Stimulated activated CD4-positive, alpha-beta T cell treated with anti-CD3 and anti-CD28 coated beads, Interleukin-15, amount 100 ng/mL, for 1 hour (primary cell): ENCODE data around the gene MXI1.
A peak's percentile ranks its signal among the peaks of the same experiment; 100 is the strongest.

Source experiments
- DNase-seq, 2 donors: peaks; one replicate each; pipeline ENCODE4 v3.0.0-alpha.2; 2020; ENCODE audit warnings: low read depth in 1 of 2, low spot score in 1 of 2

Gene MXI1

DNA sequence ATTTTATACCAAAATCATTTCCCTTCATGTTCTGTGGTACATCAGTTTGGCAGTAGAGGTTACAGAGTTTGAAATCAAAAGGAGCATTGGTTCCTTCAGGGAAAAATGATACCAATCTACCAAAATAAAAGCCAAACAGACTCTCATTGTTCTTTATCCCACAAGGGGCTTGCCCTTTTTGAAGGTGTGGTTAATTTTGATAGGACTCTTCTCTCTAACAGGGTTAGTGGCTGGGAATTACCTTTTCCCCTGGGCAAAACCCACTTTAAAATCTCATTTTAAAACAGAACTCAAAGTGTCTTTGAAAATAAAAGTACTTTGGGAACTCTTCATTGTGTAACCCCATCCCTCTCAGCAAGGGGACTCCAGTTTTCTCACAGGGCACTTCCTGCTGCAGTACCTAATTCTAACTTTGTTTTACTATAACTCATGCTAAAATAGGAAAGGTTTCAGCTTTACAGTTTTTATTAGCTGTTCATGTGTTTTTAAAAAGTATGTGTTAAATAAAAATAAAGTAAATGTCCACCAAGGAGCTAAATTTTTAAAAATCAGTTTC lies 66.7 kb downstream of the MXI1 start:
- DNase-seq: no peak

GRCh38 chr10:110274647-110275046 lies 67.2 kb downstream of the MXI1 start:
- DNase-seq: no peak

DNA sequence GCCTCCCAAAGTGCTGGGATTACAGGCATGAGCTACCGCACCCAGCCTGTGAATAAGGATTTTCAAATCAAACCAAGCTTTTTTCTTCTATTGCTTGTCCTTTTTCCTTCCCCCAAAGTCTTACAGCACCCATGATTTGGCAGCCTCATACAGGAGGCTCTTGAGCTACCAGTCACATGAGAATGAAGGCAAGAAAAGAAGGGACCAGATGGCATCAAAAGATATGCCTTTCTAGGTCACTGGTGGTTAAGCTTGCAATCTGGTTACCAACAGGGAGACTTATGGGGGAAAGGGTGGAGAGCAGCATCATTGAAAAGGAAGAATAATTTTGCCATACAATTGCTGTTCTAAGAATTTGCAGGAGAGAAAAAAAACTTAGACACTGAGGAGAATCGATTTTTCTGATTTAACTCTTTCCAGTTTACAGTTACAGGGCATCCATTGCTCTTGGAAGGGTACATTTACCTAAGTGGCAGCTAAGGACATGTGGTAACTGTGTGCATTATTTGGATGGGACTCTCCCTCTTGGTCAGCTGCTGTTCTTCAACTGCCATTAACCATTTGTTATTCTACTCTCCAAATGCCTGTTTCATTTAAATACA lies 67.8 kb downstream of the MXI1 start:
- no peak for DNase-seq

DNA sequence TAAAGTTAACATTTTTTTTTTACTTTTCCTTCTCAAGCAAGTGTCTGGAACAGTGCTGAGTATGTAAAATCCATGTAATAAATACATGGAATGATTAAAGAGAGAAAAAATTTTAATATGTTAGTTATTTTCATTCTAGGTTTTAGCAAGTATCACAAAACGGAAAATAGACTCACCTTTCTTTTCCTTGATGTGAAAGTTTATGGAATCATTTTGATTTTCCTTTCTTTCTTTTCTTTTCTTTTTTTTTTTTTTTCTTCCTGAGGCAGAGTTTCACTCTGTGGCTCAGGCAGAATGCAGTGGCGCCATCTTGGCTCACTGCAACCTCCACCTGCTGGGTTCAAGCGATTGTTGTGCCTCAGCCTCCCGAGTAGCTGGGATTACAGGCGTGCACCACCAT lies 69.2 kb downstream of the MXI1 start:
- DNase-seq: no peak

- no peak for DNase-seq
Measured at GRCh38 chr10:110277591-110277990, 70.2 kb downstream of the MXI1 start.

GRCh38 chr10:110278562-110279406 lies 71.4 kb downstream of the MXI1 start:
- DNase-seq: no peak

DNA sequence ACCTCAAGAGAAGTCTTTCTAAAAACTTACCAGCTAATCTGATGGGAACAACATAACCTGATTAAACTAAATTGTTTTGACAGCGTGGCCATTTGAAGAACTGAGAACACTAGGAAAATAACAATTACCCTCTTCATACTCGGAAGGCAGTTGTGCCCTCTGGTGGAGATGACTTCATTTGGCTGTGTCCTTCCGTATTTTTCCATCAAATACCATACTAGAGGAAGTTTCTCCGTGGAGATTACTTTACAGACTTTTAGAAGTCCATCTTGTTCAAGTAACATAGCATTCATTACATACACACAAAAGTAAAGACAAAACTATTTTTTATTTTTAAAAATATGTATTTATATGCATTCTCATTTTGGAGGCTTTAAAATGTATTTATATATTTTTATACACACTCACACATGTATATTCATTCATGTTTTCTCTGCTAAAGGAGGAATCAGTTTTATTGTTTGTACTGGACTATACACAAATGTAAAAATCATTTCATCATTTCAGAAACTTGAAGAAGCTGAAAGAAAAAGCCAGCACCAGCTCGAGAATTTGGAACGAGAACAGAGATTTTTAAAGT lies 72.1 kb downstream of the MXI1 start:
- no peak for DNase-seq

- no peak for DNase-seq
Measured at GRCh38 chr10:110284262-110284661, 76.9 kb downstream of the MXI1 start.

- DNase-seq: no peak
Measured at GRCh38 chr10:110285501-110285900, 78.1 kb downstream of the MXI1 start.

DNA sequence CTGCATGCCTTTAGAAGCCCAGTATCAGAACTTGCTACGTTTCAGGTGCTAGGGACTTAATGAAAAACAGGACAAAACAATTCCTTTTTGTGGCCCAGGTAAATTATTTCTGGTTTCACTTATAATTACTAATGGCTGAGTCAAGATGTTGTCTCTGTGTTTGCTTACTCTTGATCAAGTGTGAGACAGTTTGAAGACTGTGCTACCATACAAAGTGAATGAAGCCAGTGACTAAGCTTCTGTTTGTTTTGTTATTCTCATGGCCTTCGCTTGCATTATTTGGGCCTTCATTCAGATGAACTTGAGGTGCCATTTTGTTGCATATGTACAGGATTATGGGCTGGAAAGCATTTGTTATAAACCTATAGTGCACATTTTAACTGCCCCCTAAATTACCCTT lies 79.4 kb downstream of the MXI1 start:
- DNase-seq: no peak

GRCh38 chr10:110296966-110297365 lies 89.6 kb downstream of the MXI1 start:
- no peak for DNase-seq

DNA sequence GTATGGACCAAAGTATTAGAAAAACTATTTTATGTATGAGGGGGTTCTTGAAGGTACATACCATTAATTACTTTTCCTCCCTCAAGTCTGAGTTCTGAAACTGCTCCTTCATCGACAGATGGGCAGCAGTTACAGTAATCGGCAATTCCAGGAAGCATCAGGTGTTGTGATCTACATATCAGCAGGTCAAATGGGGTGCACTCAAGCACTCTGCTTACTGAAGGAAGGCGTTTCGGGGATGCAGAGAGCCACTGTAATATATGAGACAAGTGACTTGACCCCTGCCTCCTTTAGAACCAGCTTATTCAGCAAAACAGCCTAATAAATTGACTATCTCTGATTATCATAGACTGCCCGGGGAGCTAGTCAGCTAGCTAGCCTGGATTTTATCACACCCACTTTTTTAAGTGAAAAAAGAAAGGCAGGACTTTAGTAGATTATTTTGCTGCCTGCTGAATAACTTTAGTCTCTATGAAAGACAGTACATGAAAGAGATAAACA lies 93.1 kb downstream of the MXI1 start:
- no peak for DNase-seq

DNA sequence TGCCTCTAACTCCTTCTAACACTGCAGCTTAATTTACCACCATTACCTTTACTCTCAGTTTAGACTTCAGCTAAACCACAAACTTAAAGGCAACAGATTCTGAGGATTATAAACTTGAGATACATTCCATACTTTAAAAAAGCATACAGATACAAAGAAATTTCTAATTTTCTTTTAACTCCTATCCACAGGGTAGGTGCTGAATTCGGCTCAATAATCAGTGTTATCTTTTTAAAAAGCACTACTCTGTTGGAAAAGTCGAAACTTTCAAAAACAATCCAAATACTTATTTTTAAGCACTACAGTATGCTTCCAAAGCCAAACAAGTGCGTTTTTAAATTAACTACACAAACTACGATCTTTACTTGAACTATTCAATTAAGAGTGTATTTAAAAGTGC lies 96.3 kb downstream of the MXI1 start:
- DNase-seq: no peak

DNA sequence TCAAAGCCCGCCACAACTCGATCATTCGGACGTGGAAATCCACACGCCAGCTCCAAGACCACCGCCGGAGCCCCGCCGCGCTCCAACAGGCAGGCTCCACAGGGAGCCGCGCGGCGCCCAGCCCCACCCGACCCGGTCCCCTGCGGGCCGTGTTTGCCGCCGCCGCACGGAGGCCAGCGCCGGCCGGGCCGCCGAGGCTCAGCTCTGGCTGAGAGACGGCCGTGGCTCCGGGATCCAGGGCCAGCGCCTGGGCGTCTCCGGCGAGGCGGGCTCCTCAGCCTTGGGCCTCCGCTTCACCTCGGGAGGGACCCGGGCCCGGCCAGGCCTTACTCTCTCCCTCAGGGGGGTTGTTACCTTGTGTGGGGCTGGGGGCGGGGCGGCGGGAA lies 97.0 kb downstream of the MXI1 start:
- no peak for DNase-seq

DNA sequence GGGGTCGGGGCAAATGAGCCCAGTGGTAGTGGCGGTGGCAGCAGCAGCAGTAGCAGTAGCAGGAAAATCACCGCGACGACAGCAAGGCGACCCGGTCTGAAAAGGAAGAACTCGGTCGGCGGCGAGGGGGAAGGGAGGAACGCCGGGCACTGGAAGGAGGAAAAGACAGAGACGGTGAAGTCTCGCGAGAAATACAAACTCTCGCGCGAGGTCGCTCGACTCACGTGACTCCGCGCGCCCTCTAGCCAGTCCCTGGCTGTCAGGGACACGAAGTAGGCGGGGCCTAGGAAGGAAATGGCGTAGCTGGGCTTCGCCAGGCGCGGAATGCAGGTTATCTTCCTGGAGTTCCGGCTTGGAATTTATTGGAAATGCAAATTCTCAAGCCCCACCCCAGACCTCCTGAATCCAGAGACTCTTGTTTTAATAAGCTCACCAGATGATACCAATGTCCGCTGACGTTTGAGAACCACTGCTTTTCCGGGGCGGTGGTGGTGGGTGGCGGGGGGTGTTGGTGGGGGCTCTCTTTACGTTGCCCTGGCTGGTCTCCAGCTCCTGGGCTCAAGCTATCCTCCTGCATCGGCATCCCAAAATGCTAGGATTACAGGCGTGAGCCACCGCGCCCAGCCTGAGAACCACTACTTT lies 97.5 kb downstream of the MXI1 start, which contains the start of gene SMNDC1:
Gene SMNDC1, minus strand, starts transcription at position 141 of the 642 bp plus-strand sequence. CDS start 1,333 bp downstream, outside the sequence.
- DNase-seq: peak; percentile 93 to 94

GRCh38 chr10:110305767-110306451 lies 98.5 kb downstream of the MXI1 start:
- no peak for DNase-seq

- no peak for DNase-seq
Measured at GRCh38 chr10:110306452-110306768, 99.0 kb downstream of the MXI1 start.

GRCh38 chr10:110307805-110308204 lies 100.4 kb downstream of the MXI1 start:
- DNase-seq: no peak

DNA sequence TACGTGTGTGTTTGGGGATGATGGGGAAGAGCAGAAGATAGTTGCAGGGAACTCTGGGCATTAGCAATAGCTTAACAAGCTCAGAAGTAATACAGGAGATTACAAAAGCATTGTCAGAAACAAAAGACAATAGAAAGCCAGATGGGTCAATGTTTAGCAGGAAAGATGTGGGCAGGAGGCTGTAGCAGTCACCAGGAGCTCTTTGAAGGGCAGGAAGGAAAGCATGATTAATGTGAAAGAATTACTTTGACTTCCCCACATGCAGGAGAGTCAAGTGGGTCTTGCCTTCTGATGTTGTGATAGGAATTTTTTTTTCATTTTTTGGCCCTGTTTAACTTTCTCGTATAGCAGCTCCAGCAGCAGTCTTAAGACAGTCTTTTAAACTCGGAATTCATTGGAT lies 103.3 kb downstream of the MXI1 start:
- no peak for DNase-seq

- DNase-seq: no peak
Measured at GRCh38 chr10:110311357-110311949, 104.0 kb downstream of the MXI1 start.

DNA sequence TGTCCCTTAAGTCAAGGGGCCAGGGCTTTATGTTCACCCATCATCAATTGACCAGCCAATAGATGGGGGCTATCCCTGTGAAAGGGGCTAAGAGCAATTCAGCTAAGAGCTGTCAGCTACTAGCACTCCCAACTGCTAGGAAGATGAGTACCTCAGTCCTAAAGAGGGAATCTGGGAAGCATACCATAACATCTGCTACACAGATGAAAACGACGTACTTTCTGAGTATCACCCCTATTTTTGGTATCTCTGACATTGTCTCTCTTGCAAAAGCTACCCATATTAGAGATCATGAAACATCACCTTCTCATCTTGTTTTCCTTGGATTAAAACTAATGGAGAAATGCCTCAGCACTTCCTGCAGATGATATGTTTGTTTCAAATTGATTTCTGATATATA lies 104.8 kb downstream of the MXI1 start:
- no peak for DNase-seq
